DND-41 (cell line): ENCODE results near the gene POLK.

Experiments used
- CTCF ChIP-seq: IDR thresholded peaks from 2 replicates; pipeline ENCODE4 v1.5.1; 2012; ENCODE audit warnings: borderline replicate concordance, low read length, moderate library complexity, mild to moderate bottlenecking; ENCODE audit not compliant: poor library complexity, severe bottlenecking; ENCODE audit errors: extremely low read depth
- EZH2 ChIP-seq: IDR thresholded peaks from 3 replicates; pipeline ENCODE4 v1.6.1; 2012; ENCODE audit warnings: borderline replicate concordance, low read depth, mild to moderate bottlenecking, moderate library complexity, low read length, inconsistent platforms; ENCODE audit not compliant: severe bottlenecking

- TF ChIP-seq CTCF, result no peak
- TF ChIP-seq EZH2, result no peak
These were observed 98.5 kb downstream of the POLK start for GRCh38 chr5:75610201-75610600.
